NB4 (cell line): ENCODE data around the gene ABCC4.

Source experiments
- CTCF ChIP-seq: IDR thresholded peaks from one replicate; pipeline ENCODE4 v1.5.1; 2012; ENCODE audit warnings: low read depth, low read length
- MAX ChIP-seq: IDR thresholded peaks from 2 replicates; pipeline ENCODE4 v1.6.1; 2011; ENCODE audit warnings: low read depth, low read length

DNA sequence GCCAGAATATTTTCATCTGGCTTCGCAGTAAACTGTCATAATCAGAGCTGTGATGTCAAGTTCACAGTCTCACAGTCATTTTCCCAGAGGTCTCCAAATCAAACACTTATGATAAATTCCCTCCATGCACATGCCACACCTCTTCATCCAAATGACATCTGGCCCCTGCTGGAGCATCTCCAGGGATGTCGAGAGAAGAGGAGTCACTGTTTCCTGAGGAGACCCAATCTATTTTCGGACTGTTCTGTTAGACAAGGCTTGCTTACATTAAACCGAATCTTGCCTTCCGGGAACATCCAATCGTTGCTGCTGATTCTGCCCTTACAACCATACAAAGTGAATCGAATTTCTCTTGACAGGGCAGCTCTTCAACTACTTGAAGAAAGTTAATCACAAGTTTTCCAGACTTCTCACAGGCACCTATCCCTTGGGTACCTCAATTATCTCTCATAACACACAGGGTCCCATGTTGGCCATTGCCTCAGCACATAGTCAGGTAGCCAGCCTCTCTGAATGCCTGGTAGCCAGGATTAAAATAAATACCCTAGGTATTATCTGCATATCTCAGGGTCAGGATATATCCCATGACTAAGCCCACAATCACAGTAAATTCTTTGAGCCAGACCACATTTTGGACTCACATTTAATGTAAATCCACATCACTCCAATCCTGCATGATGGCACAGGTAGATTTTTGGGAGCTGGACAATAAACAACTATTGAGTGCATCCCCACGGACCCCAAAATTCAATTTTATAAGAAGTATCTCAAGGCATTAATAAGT, 182.5 kb downstream of the ABCC4 start:
- TF ChIP-seq CTCF: no peak
- TF ChIP-seq MAX: no peak
